ENCODE data around the gene TDRD1. TPM values are rescaled to one million over a fixed set of nuclear protein-coding genes. Genes with fewer than 3 reads are reported as not detected.

Gene TDRD1
- total RNA-seq, 1 experiment from 2014 or later: 0.14 TPM

GRCh38 chr10:114278884-114279191 lies 99.7 kb downstream of the TDRD1 start:
- POLR2A ChIA-PET: no interaction called here
- no TSS peak for BruUV-seq (replicated peaks)
- Histone ChIP-seq H3K27me3 (replicated peaks; ENCODE audit: control insufficient read depth, insufficient read depth, low read length) (no peaks in the 10 kb centered on the region; the same call in 1 of the 2 replicates), H3K36me3 (ENCODE audit: control insufficient read depth, insufficient read depth, low read length) (no peaks in the 10 kb centered on the region), H3K4me3 (ENCODE audit: low read depth, low read length) (no peak overlapping the region), H3K4me1 (no peaks in the 10 kb centered on the region), H3K9me3 (no peaks in the 10 kb centered on the region)
- no peaks in the 10 kb centered on the region for H3K9me3 Mint-ChIP-seq (ENCODE audit: unreplicated experiment)
- DNase-seq: no peak
- no peak for TF ChIP-seq CTCF (IDR thresholded peaks at IDR 0.05; ENCODE audit: insufficient read depth in 1 of 2, low read depth in 1 of 2, low read length in 1 of 2, severe bottlenecking in 1 of 2, unreplicated experiment in 1 of 2)
- no peaks in the 10 kb centered on the region for H3K27me3 Mint-ChIP-seq (ENCODE audit: insufficient read depth, unreplicated experiment)
- CTCF ChIA-PET: no interaction called here
- intact Hi-C loops (cut with micrococcal nuclease; ENCODE audit: unreplicated experiment): no loop called here
- H3K36me3 Mint-ChIP-seq (ENCODE audit: insufficient read depth, unreplicated experiment): no peaks in the 10 kb centered on the region
- no peak overlapping the region for H3K4me3 Mint-ChIP-seq (ENCODE audit: unreplicated experiment)
- no peak overlapping the region for H3K27ac Mint-ChIP-seq (ENCODE audit: unreplicated experiment)
- H3K4me1 Mint-ChIP-seq (ENCODE audit: low read depth, unreplicated experiment): no peaks in the 10 kb centered on the region

- Mint-ChIP-seq H3K4me3 (ENCODE audit: unreplicated experiment) (no peak overlapping the region), H3K4me1 (ENCODE audit: low read depth, unreplicated experiment) (no peaks in the 10 kb centered on the region), H3K36me3 (ENCODE audit: insufficient read depth, unreplicated experiment) (no peaks in the 10 kb centered on the region), H3K27me3 (ENCODE audit: insufficient read depth, unreplicated experiment) (no peaks in the 10 kb centered on the region), H3K27ac (ENCODE audit: unreplicated experiment) (no peak overlapping the region), H3K9me3 (ENCODE audit: unreplicated experiment) (no peaks in the 10 kb centered on the region)
- Histone ChIP-seq H3K9me3 (no peaks in the 10 kb centered on the region), H3K4me3 (ENCODE audit: low read depth, low read length) (no peak overlapping the region), H3K36me3 (ENCODE audit: control insufficient read depth, insufficient read depth, low read length) (no peaks in the 10 kb centered on the region), H3K27me3 (replicated peaks; ENCODE audit: control insufficient read depth, insufficient read depth, low read length) (no peaks in the 10 kb centered on the region; the same call in 1 of the 2 replicates), H3K4me1 (no peaks in the 10 kb centered on the region)
- TF ChIP-seq CTCF (IDR thresholded peaks at IDR 0.05; ENCODE audit: insufficient read depth in 1 of 2, low read depth in 1 of 2, low read length in 1 of 2, severe bottlenecking in 1 of 2, unreplicated experiment in 1 of 2): no peak
- CTCF ChIA-PET: no interaction called here
- POLR2A ChIA-PET: no interaction called here
- no TSS peak for BruUV-seq (replicated peaks)
- DNase-seq: no peak
- intact Hi-C loops (cut with micrococcal nuclease; ENCODE audit: unreplicated experiment): no loop called here
Measured at GRCh38 chr10:114279289-114279688, 100.1 kb downstream of the TDRD1 start.

DNA sequence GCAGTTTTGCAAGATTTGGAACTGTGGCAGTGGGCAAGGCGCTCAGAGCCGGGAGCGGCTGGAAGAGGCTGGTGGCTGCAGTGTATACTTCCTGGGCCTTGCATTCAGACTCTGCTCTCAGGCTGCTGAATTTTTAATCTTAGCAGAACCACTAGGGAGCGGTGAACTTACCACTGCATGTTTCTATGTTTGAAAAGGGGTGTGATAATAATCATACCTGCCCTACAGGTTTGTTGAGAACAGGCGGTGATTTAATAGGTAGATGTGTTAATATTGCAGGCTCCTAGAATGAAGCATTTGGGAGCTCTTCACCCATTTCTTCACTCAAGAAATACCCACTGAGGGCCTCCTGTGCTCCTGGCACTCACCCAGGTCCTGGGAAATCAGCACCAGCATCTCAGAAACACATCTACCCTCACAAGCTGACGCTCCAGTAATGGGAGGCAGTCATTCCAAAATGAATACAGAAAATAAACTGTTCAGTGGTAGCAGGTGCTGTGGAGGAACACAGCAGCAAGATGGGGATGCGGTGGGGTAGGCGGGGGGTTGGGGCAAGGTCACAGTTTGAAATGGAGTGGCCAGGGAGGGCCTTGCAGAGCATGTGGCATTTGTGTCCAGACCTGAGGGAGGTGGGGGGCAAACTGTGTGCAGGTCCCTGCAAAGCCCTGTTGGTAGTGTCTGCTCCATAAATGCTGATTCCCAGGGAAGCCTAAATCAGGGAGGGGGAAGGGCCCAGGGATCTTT lies 100.9 kb downstream of the TDRD1 start:
- Histone ChIP-seq H3K27me3 (replicated peaks; ENCODE audit: control insufficient read depth, insufficient read depth, low read length) (no peaks in the 10 kb centered on the region; the same call in 1 of the 2 replicates), H3K4me1 (no peaks in the 10 kb centered on the region), H3K36me3 (ENCODE audit: control insufficient read depth, insufficient read depth, low read length) (no peaks in the 10 kb centered on the region), H3K9me3 (no peaks in the 10 kb centered on the region), H3K4me3 (ENCODE audit: low read depth, low read length) (no peak overlapping the region)
- BruUV-seq (replicated peaks): no TSS peak
- Mint-ChIP-seq H3K27me3 (ENCODE audit: insufficient read depth, unreplicated experiment) (no peaks in the 10 kb centered on the region), H3K27ac (ENCODE audit: unreplicated experiment) (no peak overlapping the region), H3K36me3 (ENCODE audit: insufficient read depth, unreplicated experiment) (no peaks in the 10 kb centered on the region), H3K9me3 (ENCODE audit: unreplicated experiment) (no peaks in the 10 kb centered on the region), H3K4me1 (ENCODE audit: low read depth, unreplicated experiment) (no peaks in the 10 kb centered on the region), H3K4me3 (ENCODE audit: unreplicated experiment) (no peak overlapping the region)
- no peak for DNase-seq
- ChIA-PET CTCF (no interaction called here), POLR2A (no interaction called here)
- no peak for TF ChIP-seq CTCF (IDR thresholded peaks at IDR 0.05; ENCODE audit: insufficient read depth in 1 of 2, low read depth in 1 of 2, low read length in 1 of 2, severe bottlenecking in 1 of 2, unreplicated experiment in 1 of 2)
- intact Hi-C loops (cut with micrococcal nuclease; ENCODE audit: unreplicated experiment): no loop called here
